ENCODE results near the gene SPIN2B.

GRCh38 chrX:57121816-57122215 is 468 bp upstream of the SPIN2B start:
- TF ChIP-seq CTCF (IDR thresholded peaks at IDR 0.05) (no peak), EZH2 (IDR thresholded peaks at IDR 0.05; ENCODE audit: borderline replicate concordance, insufficient read depth, low read depth, low read length, poor library complexity, severe bottlenecking) (no peak)

Measured in B cell (primary cell).